Measurements from ENCODE around the gene GLYAT. TPM values are rescaled to one million over a fixed set of nuclear protein-coding genes. Genes with fewer than 3 reads are reported as not detected.

The GLYAT gene
- total RNA-seq, 2 experiments from 2014 or later = not detected

GRCh38 chr11:58676563-58677135 is 55.1 kb downstream of the GLYAT start:
- intact Hi-C loops (cut with DNase I, micrococcal nuclease) = loop anchor here (2.0 to 5.0 kb wide), 2 partner anchors 99 to 1332 kb away; partner anchors contain the start of genes LPXN (in 1 of the 2) and ZFP91 (in 1 of the 2)
- ChIA-PET POLR2A (interaction anchor here (1.4 kb wide), 1 partner anchor 101 kb away, joined by 6 read pairs; the partner anchor contains the start of gene LPXN), CTCF (no interaction called here)
- DNase-seq (no peak), ATAC-seq (ENCODE audit: poor library complexity) (no peak)
- Mint-ChIP-seq H3K9me3 (no peaks in the 10 kb centered on the region), H3K27me3 (peaks cover 6% of the 10 kb centered on the region), H3K36me3 (ENCODE audit: low read depth) (no peaks in the 10 kb centered on the region), H3K4me1 (ENCODE audit: low read depth) (no peaks in the 10 kb centered on the region), H3K4me3 (no peak overlapping the region), H3K27ac (no peak overlapping the region)
- Histone ChIP-seq H3K9me3 (ENCODE audit: control insufficient read depth in 1 of 2, insufficient read depth in 1 of 2, low read length in 2 of 2) (no peaks in the 10 kb centered on the region), H3K36me3 (ENCODE audit: insufficient read depth, low read length) (no peaks in the 10 kb centered on the region), H3K4me1 (ENCODE audit: insufficient read depth, low read length) (peaks cover 4% of the 10 kb centered on the region), H3K27ac (ENCODE audit: low read depth in 1 of 2, low read length in 2 of 2) (no peak overlapping the region), H3K27me3 (ENCODE audit: control insufficient read depth in 1 of 2, insufficient read depth in 2 of 2, low read length in 2 of 2) (peaks cover 9 to 14% of the 10 kb centered on the region in 2 experiments), H3K4me3 (ENCODE audit: low read length) (no peak overlapping the region)
- no peak for TF ChIP-seq CTCF (IDR thresholded peaks at IDR 0.05)

GRCh38 chr11:58675334-58676155 is 56.2 kb downstream of the GLYAT start:
- H3K36me3 Mint-ChIP-seq (ENCODE audit: low read depth) = no peaks in the 10 kb centered on the region
- ChIA-PET POLR2A (no interaction called here), CTCF (interaction anchor here (0.7 kb wide), 1 partner anchor 32 kb away, joined by 3 read pairs; no protein-coding TSS in a partner anchor)
- Histone ChIP-seq H3K9me3 (ENCODE audit: control insufficient read depth in 1 of 2, insufficient read depth in 1 of 2, low read length in 2 of 2) (no peaks in the 10 kb centered on the region), H3K4me3 (ENCODE audit: low read length) (no peak overlapping the region), H3K36me3 (ENCODE audit: insufficient read depth, low read length) (no peaks in the 10 kb centered on the region), H3K4me1 (ENCODE audit: insufficient read depth, low read length) (peaks cover 4% of the 10 kb centered on the region), H3K27ac (ENCODE audit: low read depth in 1 of 2, low read length in 2 of 2) (no peak overlapping the region), H3K27me3 (ENCODE audit: control insufficient read depth in 1 of 2, insufficient read depth in 2 of 2, low read length in 2 of 2) (peaks cover 8 to 13% of the 10 kb centered on the region in 2 experiments)
- no peaks in the 10 kb centered on the region for H3K4me1 Mint-ChIP-seq (ENCODE audit: low read depth)
- H3K4me3 Mint-ChIP-seq = no peak overlapping the region
- H3K27me3 Mint-ChIP-seq = no peaks in the 10 kb centered on the region
- ATAC-seq (ENCODE audit: poor library complexity) = peak; percentile 76
- H3K9me3 Mint-ChIP-seq = no peaks in the 10 kb centered on the region
- peak; percentile 93 for TF ChIP-seq CTCF (IDR thresholded peaks at IDR 0.05)
- intact Hi-C loops (cut with DNase I, micrococcal nuclease) = loop anchor here (2.0 to 5.0 kb wide), 2 partner anchors 98 to 1331 kb away; partner anchors contain the start of genes LPXN (in 1 of the 2) and ZFP91 (in 1 of the 2)
- H3K27ac Mint-ChIP-seq = no peak overlapping the region
- DNase-seq = peak; percentile 55 to 82 (median 70)

GRCh38 chr11:58674609-58675008 is 57.1 kb downstream of the GLYAT start:
- no peak overlapping the region for H3K27ac ChIP-seq (ENCODE audit: low read depth in 1 of 2, low read length in 2 of 2)
- ChIA-PET POLR2A (no interaction called here), CTCF (interaction anchor here (0.7 kb wide), 1 partner anchor 31 kb away, joined by 3 read pairs; no protein-coding TSS in a partner anchor)
- no peaks in the 10 kb centered on the region for H3K36me3 Mint-ChIP-seq (ENCODE audit: low read depth)
- peaks cover 4% of the 10 kb centered on the region for H3K4me1 ChIP-seq (ENCODE audit: insufficient read depth, low read length)
- intact Hi-C loops (cut with DNase I, micrococcal nuclease) = loop anchor here in 1 of 2 experiments (5.0 kb wide), 1 partner anchor 97 kb away; the partner anchor contains the start of genes LPXN and ZFP91
- no peaks in the 10 kb centered on the region for H3K27me3 Mint-ChIP-seq
- H3K9me3 Mint-ChIP-seq = no peaks in the 10 kb centered on the region
- peaks cover 0 to 4% of the 10 kb centered on the region in 2 experiments for H3K27me3 ChIP-seq (ENCODE audit: control insufficient read depth in 1 of 2, insufficient read depth in 2 of 2, low read length in 2 of 2)
- no peak overlapping the region for H3K4me3 ChIP-seq (ENCODE audit: low read length)
- ATAC-seq (ENCODE audit: poor library complexity) (no peak), DNase-seq (no peak)
- no peaks in the 10 kb centered on the region for H3K36me3 ChIP-seq (ENCODE audit: insufficient read depth, low read length)
- TF ChIP-seq CTCF (IDR thresholded peaks at IDR 0.05) = no peak
- no peak overlapping the region for H3K27ac Mint-ChIP-seq
- no peak overlapping the region for H3K4me3 Mint-ChIP-seq
- no peaks in the 10 kb centered on the region for H3K4me1 Mint-ChIP-seq (ENCODE audit: low read depth)
- no peaks in the 10 kb centered on the region for H3K9me3 ChIP-seq (ENCODE audit: control insufficient read depth in 1 of 2, insufficient read depth in 1 of 2, low read length in 2 of 2)
